HG03575 (cell line): ENCODE results near the gene MPHOSPH10.
A peak's percentile ranks its signal among the peaks of the same experiment; 100 is the strongest.
"Not testable (repeated sequence)": the region's sequence is repeated elsewhere in the genome, so short reads cannot be mapped to it uniquely, and the experiment has no call there.

Source experiments
- ATAC-seq: cut with Tn5 transposase; IDR thresholded peaks from one replicate; pipeline ENCODE4 v1.9.1; 2021; ENCODE audit not compliant: unreplicated experiment, insufficient number of reproducible peaks, low FRiP score; ENCODE audit errors: extremely low read depth

The MPHOSPH10 gene

GRCh38 chr2:71120195-71120594 is 10.2 kb upstream of the MPHOSPH10 start:
- ATAC-seq: no peak

- no peak for ATAC-seq
These were observed 9.0 kb upstream of the MPHOSPH10 start for GRCh38 chr2:71121479-71121878.

- no peak for ATAC-seq
These were observed 7.8 kb upstream of the MPHOSPH10 start for GRCh38 chr2:71122387-71123298.

GRCh38 chr2:71125506-71126294 is 4.7 kb upstream of the MPHOSPH10 start:
- ATAC-seq: no peak

GRCh38 chr2:71126957-71127356 is 3.5 kb upstream of the MPHOSPH10 start:
- no peak for ATAC-seq

- ATAC-seq: no peak
These were observed 1.1 kb upstream of the MPHOSPH10 start for GRCh38 chr2:71129114-71129901.

- ATAC-seq: peak; percentile 35
These were observed 607 bp upstream of the MPHOSPH10 start for GRCh38 chr2:71129902-71130151.

- ATAC-seq: no peak
These were observed 441 bp downstream of the MPHOSPH10 start for GRCh38 chr2:71130905-71131244.

GRCh38 chr2:71131387-71132166 is 1.1 kb downstream of the MPHOSPH10 start:
- ATAC-seq: not testable (repeated sequence)

- ATAC-seq: no peak
These were observed 3.2 kb downstream of the MPHOSPH10 start for GRCh38 chr2:71133603-71134002.

GRCh38 chr2:71136174-71136573 is 5.7 kb downstream of the MPHOSPH10 start:
- ATAC-seq: no peak

GRCh38 chr2:71143782-71144181 is 13.3 kb downstream of the MPHOSPH10 start:
- ATAC-seq: no peak

- ATAC-seq: no peak
These were observed 18.2 kb downstream of the MPHOSPH10 start for GRCh38 chr2:71148506-71149063.

GRCh38 chr2:71150082-71150816 is 19.8 kb downstream of the MPHOSPH10 start:
- no peak for ATAC-seq

GRCh38 chr2:71151620-71152019 is 21.2 kb downstream of the MPHOSPH10 start:
- ATAC-seq: no peak

GRCh38 chr2:71153585-71154224 is 23.3 kb downstream of the MPHOSPH10 start:
- no peak for ATAC-seq

GRCh38 chr2:71154279-71154678 is 23.8 kb downstream of the MPHOSPH10 start:
- no peak for ATAC-seq

GRCh38 chr2:71154798-71155197 is 24.4 kb downstream of the MPHOSPH10 start:
- ATAC-seq: no peak
